Activated CD4-positive, alpha-beta T cell treated with anti-CD3 and anti-CD28 coated beads, Interleukin-2, amount 50 U/mL, for 24 hours (primary cell): ENCODE data around the gene CPT2.

Source experiments
- DNase-seq, 2 donors: peaks; one replicate each; pipeline ENCODE4 v3.0.0-alpha.2; 2020; ENCODE audit warnings: low read depth in 1 of 2, low spot score in 1 of 2

The CPT2 gene

DNA sequence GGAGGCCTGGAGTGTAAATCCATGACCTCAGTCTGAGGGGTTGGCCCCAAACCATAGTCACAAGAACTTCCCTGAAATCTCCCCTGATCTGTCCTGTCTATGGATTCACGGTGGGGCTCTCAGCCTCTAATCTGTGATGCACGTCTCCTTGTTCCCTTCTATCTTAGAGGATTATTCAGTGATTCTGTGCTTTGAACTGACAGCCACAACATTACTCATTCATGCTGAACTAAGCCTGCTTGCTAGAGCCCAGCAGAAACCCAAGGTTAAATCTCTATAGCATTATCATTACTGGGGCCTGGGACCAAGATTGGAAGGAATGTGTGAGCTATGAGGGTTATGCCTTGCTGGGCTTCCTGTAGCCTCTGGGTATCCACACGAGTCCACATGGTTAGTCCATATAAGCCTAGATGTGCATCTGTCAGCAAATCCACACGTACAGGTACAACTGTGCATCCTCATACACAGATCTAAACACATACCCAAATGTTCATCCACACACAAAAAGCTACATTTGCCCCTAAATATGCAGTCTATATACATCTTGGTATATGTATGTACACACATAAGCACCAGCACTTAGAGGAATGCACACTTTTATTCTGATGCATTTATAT is 64.1 kb downstream of the CPT2 start:
- DNase-seq: no peak

DNA sequence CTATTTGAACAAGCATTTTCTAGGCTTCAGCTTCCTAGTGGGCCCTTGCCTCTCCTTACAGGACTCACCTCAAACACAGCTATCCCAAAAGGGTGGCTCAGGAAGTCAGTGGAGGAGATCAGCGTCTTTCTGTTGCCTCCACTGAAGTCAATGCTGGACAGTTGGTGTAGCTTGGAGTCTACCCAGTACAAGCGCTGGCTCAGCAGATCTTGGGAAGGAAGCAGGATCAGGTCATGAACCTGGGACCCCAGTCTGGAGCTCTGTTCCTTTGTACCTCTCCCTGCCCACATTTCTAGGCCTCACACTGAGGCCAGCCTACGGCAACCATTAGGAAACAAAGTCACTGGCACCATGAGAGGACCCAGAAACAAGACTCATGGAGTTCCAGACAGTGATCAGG is 65.4 kb downstream of the CPT2 start:
- no peak for DNase-seq
